NT2/D1 (cell line): ENCODE results near the gene MB21D2.

ENCODE experiments used
- DNase-seq: peaks from one replicate; pipeline ENCODE4 v3.0.0-alpha.2; 2011; ENCODE audit warnings: low read depth, low spot score
- H3K27me3 ChIP-seq: 2 replicates; pipeline ENCODE4 v1.6.0; 2011; ENCODE audit warnings: mild to moderate bottlenecking; ENCODE audit not compliant: insufficient read length, insufficient read depth
- H3K36me3 ChIP-seq: 2 replicates; pipeline ENCODE4 v1.6.1; 2011; ENCODE audit warnings: mild to moderate bottlenecking, low read length, mixed read lengths; ENCODE audit not compliant: insufficient read depth, insufficient read length
- H3K4me1 ChIP-seq: 2 replicates; pipeline ENCODE4 v1.5.1; 2011; ENCODE audit not compliant: insufficient read depth, insufficient read length
- H3K4me3 ChIP-seq: 2 replicates; pipeline ENCODE4 v1.5.1; 2011; ENCODE audit warnings: low read depth; ENCODE audit not compliant: insufficient read length
- H3K9ac ChIP-seq: 2 replicates; pipeline ENCODE4 v1.6.0; 2011; ENCODE audit warnings: low read depth; ENCODE audit not compliant: insufficient read length
- H3K9me3 ChIP-seq: 2 replicates; pipeline ENCODE4 v1.5.1; 2011; ENCODE audit warnings: mild to moderate bottlenecking, low read length; ENCODE audit not compliant: insufficient read depth
- SUZ12 ChIP-seq: IDR thresholded peaks from 2 replicates; pipeline ENCODE4 v1.6.1; 2011; ENCODE audit not compliant: insufficient read length, insufficient read depth; ENCODE audit errors: extremely low read depth
- YY1 ChIP-seq: IDR thresholded peaks from 2 replicates; pipeline ENCODE4 v1.6.1; 2011; ENCODE audit not compliant: insufficient read length, insufficient read depth
- ZNF274 ChIP-seq: IDR thresholded peaks from 2 replicates; pipeline ENCODE4 v1.6.1; 2011; ENCODE audit warnings: mild to moderate bottlenecking, low read depth, low read length

Gene MB21D2

GRCh38 chr3:192884777-192885773 lies 32.6 kb downstream of the MB21D2 start:
- H3K36me3 ChIP-seq = no peaks in the 10 kb centered on the region
- H3K27me3 ChIP-seq = no peaks in the 10 kb centered on the region
- no peak overlapping the region for H3K4me3 ChIP-seq
- DNase-seq = no peak
- TF ChIP-seq SUZ12 (no peak), ZNF274 (no peak), YY1 (no peak)
- no peak overlapping the region for H3K9ac ChIP-seq
- peaks cover 6% of the 10 kb centered on the region for H3K4me1 ChIP-seq
- no peaks in the 10 kb centered on the region for H3K9me3 ChIP-seq

GRCh38 chr3:192883512-192883911 lies 34.1 kb downstream of the MB21D2 start:
- Histone ChIP-seq H3K9ac (no peak overlapping the region), H3K4me3 (no peak overlapping the region), H3K9me3 (no peaks in the 10 kb centered on the region), H3K4me1 (peaks cover 6% of the 10 kb centered on the region), H3K36me3 (no peaks in the 10 kb centered on the region), H3K27me3 (no peaks in the 10 kb centered on the region)
- no peak for DNase-seq
- TF ChIP-seq YY1 = no peak
- no peak for TF ChIP-seq SUZ12
- no peak for TF ChIP-seq ZNF274

- no peak overlapping the region for H3K4me3 ChIP-seq
- H3K36me3 ChIP-seq = no peaks in the 10 kb centered on the region
- H3K9ac ChIP-seq = no peak overlapping the region
- H3K4me1 ChIP-seq = peaks cover 10% of the 10 kb centered on the region
- TF ChIP-seq YY1 = no peak
- TF ChIP-seq ZNF274 = no peak
- TF ChIP-seq SUZ12 = no peak
- no peak for DNase-seq
- no peaks in the 10 kb centered on the region for H3K9me3 ChIP-seq
- no peaks in the 10 kb centered on the region for H3K27me3 ChIP-seq
Measured at GRCh38 chr3:192881159-192881786, 36.4 kb downstream of the MB21D2 start.

GRCh38 chr3:192880313-192880712 lies 37.3 kb downstream of the MB21D2 start:
- Histone ChIP-seq H3K4me3 (no peak overlapping the region), H3K9ac (no peak overlapping the region), H3K4me1 (peaks cover 10% of the 10 kb centered on the region), H3K9me3 (no peaks in the 10 kb centered on the region), H3K27me3 (no peaks in the 10 kb centered on the region), H3K36me3 (no peaks in the 10 kb centered on the region)
- DNase-seq = no peak
- TF ChIP-seq SUZ12 (no peak), YY1 (no peak), ZNF274 (no peak)

DNA sequence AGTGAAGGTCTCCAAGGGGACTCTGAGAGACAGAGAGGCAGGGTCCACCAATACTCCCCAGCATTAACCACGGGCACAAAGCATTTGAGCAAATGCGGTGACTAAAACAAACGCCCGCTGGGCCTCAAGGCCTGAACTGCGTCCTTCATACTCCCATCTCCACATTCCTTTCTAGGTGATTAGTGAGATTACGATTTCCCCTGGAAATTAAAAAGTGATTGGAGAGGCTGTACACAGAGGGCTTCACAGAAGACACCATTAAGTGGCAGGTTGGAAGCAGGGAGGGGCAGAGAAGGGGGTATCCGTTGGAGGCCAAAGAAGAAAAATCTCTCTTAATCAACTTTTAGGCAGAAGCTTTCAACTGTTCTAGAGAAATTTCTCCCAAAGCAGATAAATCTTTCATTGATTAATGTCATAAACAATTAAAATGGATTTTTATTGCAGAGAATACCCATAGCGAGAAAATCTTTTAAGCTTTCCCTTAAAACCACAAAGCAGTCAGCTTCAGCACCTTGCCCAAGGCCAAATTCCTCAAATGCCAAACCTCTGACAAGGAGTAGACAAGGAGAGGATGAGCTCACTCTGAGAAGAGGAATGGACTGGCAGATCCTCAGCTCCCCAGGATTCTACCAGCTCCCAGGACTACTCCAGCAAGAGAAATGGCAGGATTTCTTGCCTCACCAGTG lies 38.2 kb downstream of the MB21D2 start:
- Histone ChIP-seq H3K36me3 (no peaks in the 10 kb centered on the region), H3K27me3 (no peaks in the 10 kb centered on the region), H3K4me3 (peak overlapping the region; percentile 13), H3K9ac (peak overlapping the region; percentile 66), H3K4me1 (peaks cover 10% of the 10 kb centered on the region), H3K9me3 (no peaks in the 10 kb centered on the region)
- TF ChIP-seq SUZ12 (no peak), YY1 (no peak), ZNF274 (no peak)
- DNase-seq = peak; percentile 95

DNA sequence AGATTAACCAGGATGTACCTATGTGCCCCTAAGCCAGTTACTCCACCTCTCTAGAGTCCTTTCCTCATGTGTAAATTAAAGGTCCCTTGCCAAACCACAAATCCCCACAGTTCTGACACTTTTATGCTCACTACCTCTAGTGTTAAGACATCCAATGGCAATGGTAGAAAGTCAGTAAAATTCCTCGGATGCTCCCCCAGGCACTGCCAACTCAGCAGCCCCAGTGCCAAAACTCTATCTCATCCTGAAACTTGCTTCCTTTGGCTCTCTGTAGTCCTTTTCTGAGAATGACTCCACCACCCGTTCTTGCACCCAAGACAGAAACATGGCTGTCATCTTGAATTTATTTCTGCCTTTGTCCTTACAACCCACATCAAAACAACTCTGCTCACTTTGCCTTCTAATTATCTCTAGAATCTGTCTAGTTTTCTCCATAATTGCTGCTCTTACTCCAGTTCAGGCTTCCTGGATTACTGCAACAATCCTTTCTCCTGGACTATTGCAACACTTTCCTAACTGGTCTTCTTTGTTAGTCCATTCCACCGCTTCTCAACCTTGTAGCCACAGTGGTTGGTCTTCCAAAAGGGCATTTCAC lies 41.6 kb downstream of the MB21D2 start:
- TF ChIP-seq ZNF274 (no peak), SUZ12 (no peak), YY1 (no peak)
- H3K27me3 ChIP-seq = no peaks in the 10 kb centered on the region
- H3K4me1 ChIP-seq = peaks cover 8% of the 10 kb centered on the region
- no peak for DNase-seq
- no peaks in the 10 kb centered on the region for H3K36me3 ChIP-seq
- H3K9me3 ChIP-seq = no peaks in the 10 kb centered on the region
- no peak overlapping the region for H3K4me3 ChIP-seq
- no peak overlapping the region for H3K9ac ChIP-seq
